GM12873 (cell line): ENCODE results near the gene COL4A4.
A peak's percentile ranks its signal among the peaks of the same experiment; 100 is the strongest.

Experiments used
- CTCF ChIP-seq: IDR thresholded peaks from 2 replicates; pipeline ENCODE4 v1.5.1; 2012; ENCODE audit warnings: low read depth, mild to moderate bottlenecking, moderate library complexity, low read length, control low read depth; ENCODE audit not compliant: insufficient read depth; ENCODE audit errors: missing control alignments

Gene COL4A4

DNA sequence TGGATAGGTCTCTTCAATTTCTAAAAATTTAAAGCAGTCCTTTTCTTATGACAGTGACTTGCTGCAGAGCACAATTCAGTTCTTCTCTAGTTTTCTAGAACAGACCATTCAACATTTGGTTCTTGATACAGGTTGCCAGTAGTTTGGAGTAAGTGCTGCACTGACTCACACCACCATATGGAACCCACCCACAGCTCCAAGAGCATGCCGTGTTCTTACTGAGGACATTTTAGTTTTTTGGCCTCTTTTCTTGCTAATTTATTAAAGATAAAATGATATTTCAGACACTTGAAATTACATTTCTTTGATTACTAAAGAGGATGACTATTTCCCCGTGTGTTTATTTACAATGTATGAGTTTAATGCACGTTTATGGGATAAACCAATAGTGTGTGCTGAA, 120.0 kb downstream of the COL4A4 start:
- TF ChIP-seq CTCF: no peak

DNA sequence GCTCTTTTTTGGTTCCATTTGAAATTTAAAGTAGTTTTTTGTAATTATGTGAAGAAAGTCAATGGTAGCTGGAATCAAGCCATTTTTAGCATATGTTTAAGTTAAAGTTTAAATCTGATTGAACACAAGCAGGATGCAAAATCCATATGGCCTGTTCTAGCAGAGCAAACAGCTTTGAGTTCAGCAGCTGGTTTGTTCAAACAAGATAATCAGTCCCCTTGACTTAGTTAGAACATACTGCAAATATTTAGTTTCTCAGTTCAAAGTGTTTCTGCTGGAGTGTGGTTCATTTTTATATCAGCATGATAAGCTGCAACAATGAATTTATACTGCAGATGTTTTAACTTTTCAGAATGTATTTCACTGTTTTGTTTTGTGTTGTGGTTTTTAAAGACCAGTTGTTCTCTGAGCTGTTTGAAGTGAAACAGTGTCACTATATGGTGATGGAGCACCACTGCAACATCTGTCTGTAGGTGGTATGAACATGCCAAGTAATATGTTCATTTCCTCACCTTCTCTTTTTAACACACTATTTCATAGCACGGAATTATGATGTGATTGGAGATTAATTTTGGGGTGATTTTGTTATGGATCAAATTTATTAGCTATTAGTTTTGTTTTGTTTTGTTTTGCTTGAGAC, 125.3 kb downstream of the COL4A4 start:
- no peak for TF ChIP-seq CTCF

GRCh38 chr2:227036527-227036926, 127.5 kb downstream of the COL4A4 start:
- no peak for TF ChIP-seq CTCF

DNA sequence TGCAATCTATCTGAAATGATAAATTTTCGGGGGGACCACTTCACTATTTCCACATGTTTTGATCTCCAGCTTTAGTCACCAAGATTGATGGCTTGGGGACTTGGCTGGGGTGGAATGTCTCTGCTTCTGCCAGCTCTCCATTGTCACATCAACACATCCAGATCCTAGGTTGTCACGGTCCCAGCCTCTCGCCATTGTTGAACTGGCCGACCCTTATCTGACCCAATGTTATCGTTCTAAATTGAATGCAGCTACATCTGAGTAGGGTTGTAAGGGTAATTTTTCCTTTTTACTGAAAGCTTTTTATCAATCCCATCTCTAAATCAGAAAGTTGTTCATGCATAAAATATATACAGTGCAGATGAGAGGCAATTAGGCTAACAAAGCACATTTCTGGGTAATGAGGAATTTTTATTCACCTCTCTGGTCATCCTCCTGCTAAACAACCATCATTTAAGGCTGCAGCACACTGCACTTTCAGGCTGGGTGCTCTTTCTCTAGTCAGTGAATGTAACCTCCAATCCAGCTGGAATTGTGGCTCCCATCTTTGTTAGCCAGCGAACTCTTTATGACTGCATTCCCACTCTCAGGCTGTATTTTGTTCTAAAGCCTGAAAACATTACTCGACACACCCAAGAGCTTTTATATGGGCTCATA, 128.2 kb downstream of the COL4A4 start:
- no peak for TF ChIP-seq CTCF

DNA sequence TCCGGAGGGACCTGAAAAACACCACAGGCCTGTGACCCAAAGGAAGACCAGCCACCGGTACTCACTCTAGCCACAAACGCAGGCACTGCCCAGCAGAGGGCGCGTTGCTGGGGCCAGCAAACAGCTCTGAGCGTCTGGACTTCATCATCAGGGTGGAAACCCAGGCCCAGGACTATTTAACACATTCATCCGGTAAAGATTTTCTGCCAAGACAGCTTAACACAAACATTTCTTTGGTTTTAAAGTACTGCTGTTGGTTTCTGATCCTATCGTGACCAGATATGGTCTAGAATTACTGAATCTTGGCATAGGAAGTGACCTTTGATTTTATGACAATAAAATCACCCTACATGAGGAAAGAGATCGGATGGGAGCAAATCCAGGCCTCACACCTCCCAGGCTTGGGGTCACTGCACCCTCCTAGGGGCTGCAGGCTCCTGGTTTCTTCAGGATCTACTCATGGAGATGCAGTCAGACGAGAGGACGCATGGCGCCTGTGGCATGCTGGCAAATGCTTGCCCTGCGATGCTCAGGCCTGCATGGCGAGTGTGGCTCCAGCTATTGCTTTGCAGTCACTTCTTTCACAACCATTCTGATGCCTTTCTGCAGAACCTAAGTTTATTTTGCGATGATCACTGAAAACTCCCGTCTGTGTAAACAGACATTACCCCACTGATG, 130.4 kb downstream of the COL4A4 start:
- TF ChIP-seq CTCF: peak; percentile 86

GRCh38 chr2:227031379-227031778, 132.6 kb downstream of the COL4A4 start:
- TF ChIP-seq CTCF: no peak

DNA sequence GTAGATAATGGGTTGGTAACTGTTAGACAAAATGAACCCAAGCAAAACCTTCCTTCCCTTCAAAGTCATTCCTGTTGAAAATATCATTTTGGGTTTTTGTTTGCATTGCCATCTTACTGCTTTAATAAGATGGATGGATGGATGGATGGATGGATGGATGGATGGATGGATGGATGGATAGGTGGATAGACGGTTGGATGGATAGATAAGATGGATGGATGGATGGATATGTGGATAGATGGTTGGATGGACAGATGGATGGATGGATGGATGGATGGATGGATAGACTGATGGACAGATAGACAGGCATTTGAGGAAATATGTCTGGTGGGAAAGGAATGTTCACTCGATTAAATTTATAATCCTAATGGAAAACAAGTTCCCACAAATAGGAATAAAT, 133.2 kb downstream of the COL4A4 start:
- TF ChIP-seq CTCF: no peak
